HCT116 (cell line): ENCODE results near the gene CTNNA2. TPM values are rescaled to one million over a fixed set of nuclear protein-coding genes. Genes with fewer than 3 reads are reported as not detected.

Experiments used
- ATAC-seq: fragments of 200-7000 bp; cut with Tn5 transposase; 2 replicates; pipeline ENCODE4 v1.9.1; 2020; ENCODE audit warnings: mild to moderate bottlenecking, moderate library complexity
- BruUV-seq: library from RNA; stranded (reverse); fragments of 400-500 nt; replicated peaks from 2 replicates; lab custom pipeline; 2021; lab: Mats Ljungman, UMichigan
- CTCF ChIA-PET: fragments of 300-600 bp; sonication (Branson Sonifier 250); formaldehyde crosslinking; loops from one replicate; lab custom pipeline; 2021; ENCODE audit warnings: antibody characterized with exemption; lab: Charles Lee
- POLR2A ChIA-PET: fragments of 300-600, 350-600 bp; sonication (Branson Sonifier 250); formaldehyde crosslinking; loops from one replicate; lab custom pipeline; 2021; ENCODE audit warnings: antibody characterized with exemption; lab: Charles Lee
- RAD21 ChIA-PET, 2 experiments: fragments of 300-600 bp; sonication (Branson Sonifier 250); formaldehyde crosslinking; loops; one replicate each; lab custom pipeline; 2023; ENCODE audit warnings: low total read pairs in 2 of 2; ENCODE audit not compliant: uncharacterized antibody in 2 of 2, unreplicated experiment in 2 of 2, low non-redundant PET in 1 of 2; lab: Charles Lee
- DNase-seq: peaks from one replicate; pipeline ENCODE4 v3.0.0-alpha.2; 2010; ENCODE audit warnings: low read depth, low spot score
- H2AFZ ChIP-seq: fragments of 200-600 bp; shearing (Covaris generic), sonication (generic); 2 replicates; pipeline ENCODE4 v1.6.1; 2017; ENCODE audit warnings: low read depth, mixed run types, mixed read lengths, antibody characterized with exemption, low read length; ENCODE audit not compliant: poor library complexity, severe bottlenecking
- H3K27ac ChIP-seq: 2 replicates; pipeline ENCODE4 v1.5.1; 2012; ENCODE audit warnings: low read depth, low read length
- H3K27me3 ChIP-seq: fragments of 200-600 bp; sonication (generic); 2 replicates; pipeline ENCODE4 v1.6.1; 2016; ENCODE audit warnings: mixed run types, low read length, mixed read lengths; ENCODE audit not compliant: insufficient read depth
- H3K36me3 ChIP-seq, 2 experiments: fragments of 200-500 bp in 1 of 2; fragments of 200-600 bp in 1 of 2; sonication (Bioruptor generic) in 1 of 2; sonication (generic) in 1 of 2; 2 replicates each; pipeline versions ENCODE4 v1.5.1 to v1.6.1; 2014 to 2016; ENCODE audit warnings: low read length in 2 of 2, inconsistent platforms in 1 of 2, mixed read lengths in 1 of 2, mixed run types in 1 of 2; ENCODE audit not compliant: insufficient read depth in 2 of 2, control insufficient read depth in 1 of 2
- H3K4me1 ChIP-seq, 2 experiments: fragments of 200-600 bp in 1 of 2; sonication (generic) in 1 of 2; 2 replicates each; pipeline versions ENCODE4 v1.5.1 to v1.6.1; 2012 to 2017; ENCODE audit warnings: low read length in 2 of 2, inconsistent platforms in 1 of 2, mild to moderate bottlenecking in 1 of 2, mixed read lengths in 1 of 2, mixed run types in 1 of 2, moderate library complexity in 1 of 2; ENCODE audit not compliant: insufficient read depth in 2 of 2, control insufficient read depth in 1 of 2
- H3K4me2 ChIP-seq: fragments of 200-600 bp; sonication (generic); 2 replicates; pipeline ENCODE4 v1.6.1; 2017; ENCODE audit warnings: mixed run types, low read length, mixed read lengths
- H3K4me3 ChIP-seq, 2 experiments: fragments of 200-600 bp in 1 of 2; sonication (generic) in 1 of 2; replicated peaks in 1 of 2; 2 replicates each; pipeline ENCODE4 v1.5.1; 2011 to 2016; ENCODE audit warnings: low read length in 2 of 2, control low read depth in 1 of 2, low read depth in 1 of 2, mild to moderate bottlenecking in 1 of 2, mixed read lengths in 1 of 2, mixed run types in 1 of 2
- H3K79me2 ChIP-seq: fragments of 200-600 bp; sonication (generic); 2 replicates; pipeline ENCODE4 v1.6.1; 2017; ENCODE audit warnings: mild to moderate bottlenecking, mixed run types, low read length, moderate library complexity, mixed read lengths; ENCODE audit not compliant: insufficient read depth
- H3K9ac ChIP-seq: fragments of 200-600 bp; sonication (generic); 2 replicates; pipeline ENCODE4 v1.6.1; 2016; ENCODE audit warnings: low read length, mixed read lengths
- H3K9me2 ChIP-seq: fragments of 200-600 bp; sonication (generic), shearing (Covaris generic); 2 replicates; pipeline ENCODE4 v1.6.1; 2017; ENCODE audit warnings: mixed run types, mild to moderate bottlenecking, moderate library complexity; ENCODE audit not compliant: insufficient read depth
- H3K9me3 ChIP-seq, 2 experiments: fragments of 200-500 bp in 1 of 2; fragments of 200-600 bp in 1 of 2; sonication (Bioruptor generic) in 1 of 2; sonication (generic) in 1 of 2; 2 replicates each; pipeline ENCODE4 v1.6.1; 2014 to 2017; ENCODE audit warnings: low read length in 2 of 2, mixed read lengths in 2 of 2, inconsistent platforms in 1 of 2, low read depth in 1 of 2, mild to moderate bottlenecking in 1 of 2, mixed run types in 1 of 2, moderate library complexity in 1 of 2; ENCODE audit not compliant: control insufficient read depth in 1 of 2, insufficient read depth in 1 of 2
- H4K20me1 ChIP-seq: fragments of 200-600 bp; sonication (generic), shearing (Covaris generic); 2 replicates; pipeline ENCODE4 v1.6.1; 2017; ENCODE audit warnings: mixed run types, mild to moderate bottlenecking, moderate library complexity; ENCODE audit not compliant: insufficient read depth
- CEBPB ChIP-seq: IDR thresholded peaks from 2 replicates; pipeline ENCODE4 v1.6.1; 2012; ENCODE audit warnings: low read depth
- EGR1 ChIP-seq: IDR thresholded peaks from 2 replicates; pipeline ENCODE4 v1.6.1; 2012; ENCODE audit warnings: low read depth
- POLR2A ChIP-seq: IDR thresholded peaks from 2 replicates; pipeline ENCODE4 v1.7.0; 2011; ENCODE audit warnings: borderline replicate concordance; ENCODE audit not compliant: insufficient read depth, insufficient read length; ENCODE audit errors: extremely low read depth
- RAD21 ChIP-seq: IDR thresholded peaks from 2 replicates; pipeline ENCODE4 v1.6.1; 2012; ENCODE audit warnings: low read depth, mild to moderate bottlenecking
- REST ChIP-seq: IDR thresholded peaks from 2 replicates; pipeline ENCODE4 v1.6.1; 2012; ENCODE audit warnings: low read depth
- SIN3A ChIP-seq: IDR thresholded peaks from 2 replicates; pipeline ENCODE4 v1.6.1; 2012; ENCODE audit warnings: low read depth
- YY1 ChIP-seq: IDR thresholded peaks from 2 replicates; pipeline ENCODE4 v1.6.1; 2011; ENCODE audit warnings: low read length, low read depth, moderate library complexity, mild to moderate bottlenecking; ENCODE audit not compliant: insufficient replicate concordance; ENCODE audit errors: extremely low read depth
- intact Hi-C: fragments of 100-400 bp; cut with micrococcal nuclease; formaldehyde crosslinking; loops from 2 replicates; pipeline ENCODE4 v1.10.0; 2022
- total RNA-seq: library from RNA; stranded (reverse); gene quantifications from one replicate; pipeline ENCODE4 v1.2.1, GENCODE V29; 2021; ENCODE audit not compliant: unreplicated experiment

CTNNA2 gene
- total RNA-seq, 1 experiment from 2014 or later: not detected

DNA sequence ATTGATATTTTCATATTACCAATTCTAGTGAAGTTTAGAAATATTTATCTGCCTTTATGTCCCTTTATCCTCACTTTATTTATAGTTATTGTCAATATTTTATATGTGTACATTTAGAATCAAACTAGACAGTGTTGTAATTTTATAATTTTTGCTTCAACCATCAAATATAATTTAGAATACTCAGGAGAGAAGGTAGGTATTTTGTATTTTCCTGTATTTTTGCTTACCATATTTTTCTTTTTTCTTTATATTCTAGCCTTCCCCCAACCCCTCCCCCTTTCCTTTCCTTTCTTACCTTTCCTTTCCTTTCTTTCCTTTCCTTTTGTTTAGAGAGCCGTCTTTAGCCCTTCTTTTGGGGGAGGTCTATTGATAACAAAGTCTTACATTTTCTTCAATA is 651.5 kb downstream of the CTNNA2 start:
- intact Hi-C loops: no loop called here
- no peaks in the 10 kb centered on the region for H3K4me1 ChIP-seq
- DNase-seq (no peak), ATAC-seq (no peak)
- no peaks in the 10 kb centered on the region for H3K36me3 ChIP-seq
- H3K9me2 ChIP-seq: no peaks in the 10 kb centered on the region
- no peak overlapping the region for H2AFZ ChIP-seq
- RAD21 ChIA-PET: no interaction called here
- no TSS peak for BruUV-seq
- no peak overlapping the region for H3K9ac ChIP-seq
- no peak overlapping the region for H3K4me2 ChIP-seq
- peaks cover 0 to 11% of the 10 kb centered on the region in 2 experiments; a peak in 1 of 4 replicates for H3K9me3 ChIP-seq
- no peak overlapping the region for H3K27ac ChIP-seq
- POLR2A ChIA-PET: no interaction called here
- no peak overlapping the region for H3K4me3 ChIP-seq
- TF ChIP-seq SIN3A: no peak
- no peak for TF ChIP-seq CEBPB
- no peak for TF ChIP-seq YY1
- TF ChIP-seq RAD21: no peak
- no peak for TF ChIP-seq REST
- no peak for TF ChIP-seq POLR2A
- TF ChIP-seq EGR1: no peak
- no peaks in the 10 kb centered on the region for H3K27me3 ChIP-seq
- CTCF ChIA-PET: no interaction called here
- H4K20me1 ChIP-seq: no peaks in the 10 kb centered on the region
- no peaks in the 10 kb centered on the region for H3K79me2 ChIP-seq
